NT2/D1 (cell line): ENCODE results near the gene MTMR3.

Experiments
- SUZ12 ChIP-seq: IDR thresholded peaks from 2 replicates; pipeline ENCODE4 v1.6.1; 2011; ENCODE audit not compliant: insufficient read length, insufficient read depth; ENCODE audit errors: extremely low read depth
- YY1 ChIP-seq: IDR thresholded peaks from 2 replicates; pipeline ENCODE4 v1.6.1; 2011; ENCODE audit not compliant: insufficient read length, insufficient read depth
- ZNF274 ChIP-seq: IDR thresholded peaks from 2 replicates; pipeline ENCODE4 v1.6.1; 2011; ENCODE audit warnings: mild to moderate bottlenecking, low read depth, low read length

- TF ChIP-seq YY1, result no peak
- no peak for TF ChIP-seq SUZ12
- TF ChIP-seq ZNF274, result no peak
Observed at GRCh38 chr22:29987137-29987536, 104.2 kb downstream of the MTMR3 start.
